ENCODE data around the gene FBXO17.

GRCh38 chr19:38974624-38975213, 823 bp downstream of the FBXO17 start:
- TF ChIP-seq EP300 (IDR thresholded peaks at IDR 0.05) (no peak), CTCF (IDR thresholded peaks at IDR 0.05) (no peak), POLR2A (IDR thresholded peaks at IDR 0.05; ENCODE audit: low read depth) (no peak), POLR2AphosphoS5 (IDR thresholded peaks at IDR 0.05) (no peak)

Measured in esophagus muscularis mucosa (tissue), 4 donors.